HepG2 (cell line): Measurements from ENCODE around the gene METTL4. TPM values are rescaled to one million over a fixed set of nuclear protein-coding genes. Genes with fewer than 3 reads are reported as not detected.

Experiments
- ZBTB40 ChIP-seq, 2 experiments: fragments of 450-650 bp in 1 of 2; sonication (generic) in 1 of 2; formaldehyde crosslinking in 1 of 2; IDR thresholded peaks; 2 replicates each; pipeline versions ENCODE4 v1.6.1 to v1.8.0; 2016 to 2022; ENCODE audit warnings: antibody characterized with exemption in 1 of 2, mild to moderate bottlenecking in 1 of 2, missing genetic modification reagents in 1 of 2
- ZNF318 ChIP-seq: sonication (generic); formaldehyde crosslinking; IDR thresholded peaks from 2 replicates; pipeline ENCODE4 v1.4.0; 2020; ENCODE audit warnings: mild to moderate bottlenecking, missing genetic modification reagents
- ZNF550 ChIP-seq: sonication (generic); formaldehyde crosslinking; IDR thresholded peaks from 2 replicates; pipeline ENCODE4 v1.4.0; 2020; ENCODE audit warnings: mild to moderate bottlenecking, missing genetic modification reagents, borderline replicate concordance
- ZNF563 ChIP-seq: sonication (generic); formaldehyde crosslinking; IDR thresholded peaks from 2 replicates; pipeline ENCODE4 v1.8.0; 2022; ENCODE audit warnings: mild to moderate bottlenecking, moderate library complexity, missing genetic modification reagents
- polyA plus RNA-seq, 8 experiments: library from polyadenylated mRNA; depleted of rRNA in 3 of 8; stranded (reverse) in 7 of 8; unstranded in 1 of 8; fragments of >200 nt; fragmentation: Illumina TruSeq in 4 of 8; extraction: Trizol in 4 of 8; gene quantifications; 2 replicates each; pipeline versions ENCODE4 v1.2.1 to v1.2.3, GENCODE V29; 2011 to 2016; ENCODE audit warnings: low read depth in 4 of 8, missing spikeins in 1 of 8, mixed read lengths in 1 of 8; ENCODE audit not compliant: insufficient read depth in 1 of 8
- total RNA-seq, 5 experiments: library from RNA; depleted of rRNA; stranded (reverse); fragments of >200 nt; fragmentation: Illumina TruSeq; extraction: Trizol; gene quantifications; 2 replicates each; pipeline ENCODE4 v1.2.3, GENCODE V29; 2016; ENCODE audit warnings: low read depth in 1 of 5

Gene METTL4
- total and polyA plus RNA-seq, 2 of the 13 experiments (the other 11 are each of a cell fraction or from before 2014, with no cell fraction given) = 6.8 to 8.1 TPM

- TF ChIP-seq ZNF318 (no peak), ZNF550 (no peak), ZNF563 (CRISPR knock-in tag) (peak; percentile 17; the same call in 1 of the 2 replicates), ZBTB40 (IDR thresholded peaks at IDR 0.05) (no peak), ZBTB40 (CRISPR knock-in tag; IDR thresholded peaks at IDR 0.05) (peak; percentile 82)
These were observed at the start of gene METTL4, which contains the start of gene NDC80 (continued) for GRCh38 chr18:2571200-2572170.
